MG63 (cell line): Measurements from ENCODE around the gene USP35. TPM values are rescaled to one million over a fixed set of nuclear protein-coding genes. Genes with fewer than 3 reads are reported as not detected.
"Not testable (repeated sequence)": the region's sequence is repeated elsewhere in the genome, so short reads cannot be mapped to it uniquely, and the experiment has no call there.

ENCODE experiments used
- DNase-seq: peaks from one replicate; pipeline ENCODE4 v3.0.0-alpha.2; 2020
- H3K27me3 ChIP-seq: fragments of 250-450 bp; sonication (Bioruptor Pico); 2 replicates; pipeline ENCODE4 v1.5.1; 2020; ENCODE audit warnings: mild to moderate bottlenecking, moderate library complexity
- H3K36me3 ChIP-seq: fragments of 250-450 bp; sonication (Bioruptor Pico); 2 replicates; pipeline ENCODE4 v1.5.1; 2020; ENCODE audit warnings: mild to moderate bottlenecking, moderate library complexity
- H3K4me3 ChIP-seq: fragments of 250-450 bp; sonication (Bioruptor Pico); 2 replicates; pipeline ENCODE4 v1.5.1; 2020; ENCODE audit warnings: mild to moderate bottlenecking, moderate library complexity
- H3K9me3 ChIP-seq: fragments of 250-450 bp; sonication (Bioruptor Pico); 2 replicates; pipeline ENCODE4 v1.5.1; 2020; ENCODE audit warnings: mild to moderate bottlenecking, moderate library complexity
- total RNA-seq: library from RNA; depleted of rRNA; stranded (reverse); fragments of >200 nt; shearing (Covaris generic); gene quantifications from 2 replicates; pipeline ENCODE4 v1.2.3, GENCODE V29; 2014; ENCODE audit warnings: low replicate concordance

Gene USP35
- total RNA-seq, 1 experiment from 2014 or later, result 4.5 TPM

- no peak overlapping the region for H3K4me3 ChIP-seq
- DNase-seq, result no peak
Observed at GRCh38 chr11:78164471-78164870, 24.2 kb upstream of the USP35 start.

DNA sequence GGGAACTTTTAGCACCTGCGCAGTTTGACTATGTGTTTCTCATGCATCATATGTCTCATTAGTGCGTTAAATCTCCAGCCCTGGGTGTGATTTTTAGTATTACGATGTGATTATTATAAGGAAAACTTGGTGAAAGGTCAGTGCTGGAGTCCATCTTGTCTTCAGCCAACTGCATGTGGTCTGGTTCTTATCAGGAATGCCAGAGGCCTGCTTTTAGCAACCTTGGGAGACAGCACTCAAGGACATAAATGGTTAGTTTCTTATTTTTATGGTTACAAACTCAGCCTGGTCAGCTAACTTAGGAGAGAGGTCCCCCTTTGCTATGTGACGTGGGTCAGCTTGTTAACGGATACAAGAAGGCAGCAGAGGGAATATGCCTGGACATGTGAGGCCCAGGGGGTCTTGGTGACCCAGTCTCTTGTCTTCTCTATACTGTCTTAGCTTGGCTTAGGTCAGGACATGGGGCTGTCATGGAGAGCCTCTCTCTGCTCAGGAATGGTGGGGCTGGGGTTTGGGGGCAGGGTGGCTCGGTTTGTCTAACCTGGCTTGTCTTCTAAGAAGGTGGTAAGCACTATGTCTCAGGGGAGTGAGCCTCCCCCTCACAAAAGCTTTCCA is 21.8 kb upstream of the USP35 start:
- no peaks in the 10 kb centered on the region for H3K27me3 ChIP-seq

More at GRCh38 chr11:78164471-78164870, 24.2 kb upstream of the USP35 start:
- H3K9me3 ChIP-seq, result no peaks in the 10 kb centered on the region; the same call in 1 of the 2 replicates
- H3K27me3 ChIP-seq, result no peaks in the 10 kb centered on the region
- H3K36me3 ChIP-seq, result no peaks in the 10 kb centered on the region

GRCh38 chr11:78168539-78169477 is 19.9 kb upstream of the USP35 start:
- Histone ChIP-seq H3K36me3 (peaks cover 3% of the 10 kb centered on the region; the same call in 1 of the 2 replicates), H3K27me3 (no peaks in the 10 kb centered on the region), H3K9me3 (no peaks in the 10 kb centered on the region; the same call in 1 of the 2 replicates), H3K4me3 (no peak overlapping the region)
- peak; percentile 92 for DNase-seq

More for the DNA sequence above, 21.8 kb upstream of the USP35 start:
- peaks cover 3% of the 10 kb centered on the region; the same call in 1 of the 2 replicates for H3K36me3 ChIP-seq
- no peak for DNase-seq
- no peak overlapping the region for H3K4me3 ChIP-seq
- no peaks in the 10 kb centered on the region; the same call in 1 of the 2 replicates for H3K9me3 ChIP-seq

GRCh38 chr11:78170413-78170812 is 18.3 kb upstream of the USP35 start:
- H3K9me3 ChIP-seq, result no peaks in the 10 kb centered on the region
- no peaks in the 10 kb centered on the region for H3K27me3 ChIP-seq
- H3K36me3 ChIP-seq, result peaks cover 3% of the 10 kb centered on the region; the same call in 1 of the 2 replicates
- H3K4me3 ChIP-seq, result no peak overlapping the region
- DNase-seq, result no peak

GRCh38 chr11:78170874-78171549 is 17.7 kb upstream of the USP35 start:
- Histone ChIP-seq H3K27me3 (no peaks in the 10 kb centered on the region), H3K9me3 (no peaks in the 10 kb centered on the region), H3K36me3 (peaks cover 3% of the 10 kb centered on the region; the same call in 1 of the 2 replicates), H3K4me3 (no peak overlapping the region)
- DNase-seq, result no peak

DNA sequence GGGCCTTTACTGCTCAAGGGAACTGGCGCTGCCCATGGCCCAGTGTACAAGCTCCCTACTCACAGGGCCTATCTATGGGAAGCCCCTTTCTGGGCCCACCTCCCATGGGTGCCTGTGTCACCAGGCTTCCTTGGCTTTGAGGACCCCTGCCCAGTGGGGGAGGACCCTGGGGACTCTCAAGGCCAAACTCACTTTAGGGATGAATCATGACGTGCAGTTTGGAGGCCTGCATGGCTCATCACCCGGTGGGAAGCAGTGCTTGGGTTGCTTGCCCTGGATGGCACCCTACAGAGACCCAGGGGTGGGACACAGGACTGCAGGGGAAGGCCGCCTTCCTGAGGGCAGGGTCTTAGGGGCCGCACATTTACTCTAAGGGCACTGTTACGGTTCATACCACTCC is 16.8 kb upstream of the USP35 start:
- Histone ChIP-seq H3K4me3 (no peak overlapping the region), H3K27me3 (no peaks in the 10 kb centered on the region), H3K9me3 (no peaks in the 10 kb centered on the region), H3K36me3 (peaks cover 3% of the 10 kb centered on the region; the same call in 1 of the 2 replicates)
- no peak for DNase-seq

DNA sequence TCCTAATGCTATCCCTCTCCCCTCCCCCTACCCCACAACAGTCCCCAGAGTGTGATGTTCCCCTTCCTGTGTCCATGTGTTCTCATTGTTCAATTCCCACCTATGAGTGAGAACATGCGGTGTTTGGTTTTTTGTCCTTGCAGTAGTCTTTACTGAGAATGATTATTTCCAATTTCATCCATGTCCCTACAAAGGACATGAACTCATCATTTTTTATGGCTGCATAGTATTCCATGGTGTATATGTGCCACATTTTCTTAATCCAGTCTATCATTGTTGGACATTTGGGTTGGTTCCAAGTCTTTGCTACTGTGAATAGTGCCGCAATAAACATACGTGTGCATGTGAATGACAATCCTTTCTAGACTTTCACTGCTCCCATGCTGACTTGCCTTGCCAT is 12.9 kb upstream of the USP35 start:
- H3K27me3 ChIP-seq, H3K9me3 ChIP-seq, H3K4me3 ChIP-seq, DNase-seq, H3K36me3 ChIP-seq: not testable (repeated sequence)

- H3K36me3 ChIP-seq, result peaks cover 2% of the 10 kb centered on the region; the same call in 1 of the 2 replicates
- DNase-seq, result no peak
Observed at GRCh38 chr11:78176605-78177141, 12.0 kb upstream of the USP35 start.

DNA sequence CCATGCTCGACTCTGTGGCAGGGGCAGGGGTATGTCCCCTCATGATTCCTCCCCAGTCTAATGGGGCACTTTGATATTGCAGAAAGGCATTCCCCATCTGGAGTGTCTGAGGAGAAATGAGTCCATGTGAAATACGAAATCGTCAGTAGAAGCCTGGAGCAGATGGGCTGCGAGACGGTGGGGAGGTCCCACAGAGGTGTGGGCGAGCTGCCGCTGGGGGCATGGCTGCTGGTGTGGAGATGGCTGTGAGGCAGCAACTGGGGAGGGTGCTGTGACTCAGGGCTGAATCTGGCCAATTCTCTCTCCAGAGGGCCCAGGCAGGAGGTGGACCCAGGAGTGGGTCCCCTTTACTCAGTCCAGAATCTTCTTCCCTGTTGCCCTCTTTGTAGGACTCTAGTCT is 11.5 kb upstream of the USP35 start:
- H3K36me3 ChIP-seq, result peaks cover 4% of the 10 kb centered on the region; the same call in 1 of the 2 replicates
- no peaks in the 10 kb centered on the region for H3K27me3 ChIP-seq
- no peak overlapping the region for H3K4me3 ChIP-seq
- no peak for DNase-seq
- no peaks in the 10 kb centered on the region for H3K9me3 ChIP-seq

More at GRCh38 chr11:78176605-78177141, 12.0 kb upstream of the USP35 start:
- no peak overlapping the region for H3K4me3 ChIP-seq
- no peaks in the 10 kb centered on the region for H3K27me3 ChIP-seq
- H3K9me3 ChIP-seq, result no peaks in the 10 kb centered on the region

GRCh38 chr11:78179459-78180071 is 9.2 kb upstream of the USP35 start:
- no peak overlapping the region for H3K4me3 ChIP-seq
- H3K9me3 ChIP-seq, result no peaks in the 10 kb centered on the region
- H3K36me3 ChIP-seq, result peaks cover 4% of the 10 kb centered on the region; the same call in 1 of the 2 replicates
- DNase-seq, result no peak
- H3K27me3 ChIP-seq, result no peaks in the 10 kb centered on the region

DNA sequence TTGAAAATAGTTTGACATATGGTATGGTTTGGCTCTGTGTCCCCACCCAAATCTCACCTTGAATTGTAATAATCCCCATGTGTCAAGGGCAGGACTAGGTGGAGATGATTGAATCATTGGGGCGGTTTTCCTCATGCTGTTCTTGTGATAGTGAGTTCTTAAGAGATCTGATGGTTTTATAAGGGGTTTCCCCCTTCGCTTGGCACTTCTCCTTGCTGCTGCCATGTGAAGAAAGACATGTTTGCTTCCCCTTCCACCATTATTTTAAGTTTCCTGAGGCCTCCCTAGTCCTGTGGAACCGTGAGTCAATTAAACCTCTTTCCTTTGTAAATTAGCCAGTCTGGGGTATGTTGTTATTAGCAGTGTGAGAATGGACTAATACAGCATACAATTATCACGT is 8.0 kb upstream of the USP35 start:
- Histone ChIP-seq H3K9me3 (no peaks in the 10 kb centered on the region), H3K36me3 (peaks cover 4% of the 10 kb centered on the region; the same call in 1 of the 2 replicates), H3K4me3 (no peak overlapping the region), H3K27me3 (no peaks in the 10 kb centered on the region)
- no peak for DNase-seq

DNA sequence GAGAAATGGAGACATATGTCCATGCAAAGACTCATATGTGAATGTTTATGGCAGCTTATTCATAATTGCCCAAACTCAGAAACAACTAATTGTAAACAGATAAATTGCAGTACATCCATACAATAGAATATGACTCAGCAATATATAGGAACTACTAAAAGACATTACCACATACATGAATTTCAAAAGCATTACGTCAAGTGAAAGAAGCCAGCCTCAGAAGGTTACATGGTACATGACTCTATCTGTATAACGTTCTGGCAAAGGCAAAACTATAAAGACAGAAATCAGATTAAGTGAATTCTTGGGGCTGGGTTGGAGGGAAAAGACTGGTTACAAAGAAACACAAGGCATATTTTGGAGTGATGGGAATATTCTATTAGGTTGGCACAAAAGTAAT is 7.5 kb upstream of the USP35 start:
- no peaks in the 10 kb centered on the region for H3K27me3 ChIP-seq
- no peak for DNase-seq
- no peak overlapping the region for H3K4me3 ChIP-seq
- H3K36me3 ChIP-seq, result peaks cover 4% of the 10 kb centered on the region; the same call in 1 of the 2 replicates
- no peaks in the 10 kb centered on the region for H3K9me3 ChIP-seq

DNA sequence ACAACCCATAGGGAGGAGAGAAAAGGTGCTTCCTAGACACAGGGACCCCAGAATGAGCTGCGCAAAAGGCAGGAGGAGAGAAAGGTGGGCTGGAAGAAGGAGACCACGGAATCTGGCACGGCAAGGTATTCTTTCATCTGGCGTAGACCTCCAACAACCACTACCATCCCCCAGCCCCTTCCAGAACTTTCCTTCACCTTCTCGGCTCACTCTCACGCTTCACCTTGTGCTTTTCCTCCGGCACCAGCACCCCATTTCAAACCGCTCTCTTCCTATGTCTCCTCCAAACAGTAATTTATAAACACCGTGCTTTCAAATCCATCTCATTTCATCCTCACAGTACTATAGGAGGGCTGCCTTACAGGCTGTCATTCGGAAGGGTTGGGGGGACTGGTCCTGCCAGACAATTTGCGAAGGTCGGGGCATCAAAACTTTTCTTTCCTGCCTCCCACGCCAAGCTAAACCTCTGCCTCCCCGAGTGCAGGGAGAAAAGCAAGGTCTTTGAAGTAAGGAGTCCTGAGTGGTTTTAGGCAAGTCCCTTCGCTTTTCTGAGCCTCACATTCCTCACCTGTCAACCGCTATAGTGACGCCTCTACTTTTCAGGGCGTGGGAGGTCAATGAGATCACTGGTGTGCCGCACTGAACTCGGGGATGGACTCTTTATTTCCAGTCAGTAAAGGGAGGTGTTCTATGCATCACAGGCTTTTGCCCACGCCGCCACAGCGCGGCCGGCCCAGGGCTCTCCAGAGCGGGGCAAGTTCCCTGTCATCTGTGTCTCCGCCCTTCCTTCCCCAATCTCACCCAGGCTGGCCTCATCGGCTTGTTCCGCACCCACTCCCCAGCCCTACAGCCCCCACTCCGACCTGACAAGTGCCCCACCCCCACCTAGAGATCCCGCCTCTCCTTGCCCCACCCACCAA is 1.1 kb upstream of the USP35 start:
- no peaks in the 10 kb centered on the region for H3K27me3 ChIP-seq
- DNase-seq, result no peak
- no peaks in the 10 kb centered on the region for H3K9me3 ChIP-seq
- H3K4me3 ChIP-seq, result peak overlapping the region; percentile 94
- H3K36me3 ChIP-seq, result no peaks in the 10 kb centered on the region; the same call in 1 of the 2 replicates

- DNase-seq, result no peak
- no peaks in the 10 kb centered on the region for H3K9me3 ChIP-seq
- no peaks in the 10 kb centered on the region for H3K27me3 ChIP-seq
- H3K4me3 ChIP-seq, result peak overlapping the region; percentile 94
- H3K36me3 ChIP-seq, result no peaks in the 10 kb centered on the region; the same call in 1 of the 2 replicates
Observed at GRCh38 chr11:78189174-78189724, 530 bp downstream of the USP35 start.

GRCh38 chr11:78189851-78190250 is 1.1 kb downstream of the USP35 start:
- no peak for DNase-seq
- Histone ChIP-seq H3K9me3 (no peaks in the 10 kb centered on the region), H3K4me3 (peak overlapping the region; percentile 94), H3K36me3 (no peaks in the 10 kb centered on the region; the same call in 1 of the 2 replicates), H3K27me3 (no peaks in the 10 kb centered on the region)
